Transverse colon (tissue), 4 donors: Measurements from ENCODE around the gene PLPP2. TPM values are rescaled to one million over a fixed set of nuclear protein-coding genes. Genes with fewer than 3 reads are reported as not detected.
"Not testable (repeated sequence)": the region's sequence is repeated elsewhere in the genome, so short reads cannot be mapped to it uniquely, and the experiment has no call there.

Source experiments
- DNase-seq: peaks from one replicate; pipeline ENCODE4 v3.0.0-alpha.2; 2019
- H3K27ac ChIP-seq, 4 donors: fragments of 200-600 bp; sonication (generic); 2 replicates each; pipeline ENCODE4 v1.5.1; 2016 to 2018; ENCODE audit warnings: inconsistent platforms in 4 of 4
- H3K27me3 ChIP-seq: fragments of 200-600 bp; sonication (generic); 2 replicates; pipeline ENCODE4 v1.5.1; 2017; ENCODE audit warnings: inconsistent platforms
- H3K36me3 ChIP-seq, 4 donors: fragments of 200-600 bp; sonication (generic); 2 replicates each; pipeline ENCODE4 v1.5.1; 2017 to 2019; ENCODE audit warnings: inconsistent platforms in 4 of 4
- H3K4me1 ChIP-seq, 4 donors: fragments of 200-600 bp; sonication (generic); 2 replicates each; pipeline ENCODE4 v1.5.1; 2017 to 2020; ENCODE audit warnings: inconsistent platforms in 4 of 4
- H3K4me3 ChIP-seq, 4 donors: fragments of 200-600 bp; sonication (generic); 1 replicate in 1 of 4; 2 replicates in 3 of 4; pipeline versions ENCODE4 v1.5.1 to v1.6.1; 2017 to 2019; ENCODE audit warnings: inconsistent platforms in 4 of 4
- H3K9me3 ChIP-seq, 2 donors: fragments of 200-600 bp; sonication (generic); 2 replicates each; pipeline ENCODE4 v1.5.1; 2017 to 2019; ENCODE audit warnings: inconsistent platforms in 2 of 2
- CTCF ChIP-seq, 5 experiments: fragments of 200-600 bp in 3 of 5; fragments of 450-650 bp in 2 of 5; sonication (generic) in 3 of 5; IDR thresholded peaks; 1 replicate in 2 of 5; 2 replicates in 3 of 5; pipeline ENCODE4 v1.5.1; 2016 to 2017; ENCODE audit warnings: antibody characterized with exemption in 5 of 5, inconsistent platforms in 3 of 5, mild to moderate bottlenecking in 2 of 5, moderate library complexity in 1 of 5
- EP300 ChIP-seq: sonication (generic); formaldehyde crosslinking; IDR thresholded peaks from one replicate; pipeline ENCODE4 v1.6.1; 2017; ENCODE audit warnings: antibody characterized with exemption, low read depth
- POLR2A ChIP-seq: fragments of 450-650 bp; IDR thresholded peaks from one replicate; pipeline ENCODE4 v1.6.1; 2016; ENCODE audit warnings: antibody characterized with exemption, mild to moderate bottlenecking, moderate library complexity
- POLR2AphosphoS5 ChIP-seq, 3 donors: sonication (generic); formaldehyde crosslinking; IDR thresholded peaks; one replicate each; pipeline ENCODE4 v1.6.1; 2016; ENCODE audit warnings: antibody characterized with exemption in 3 of 3
- WGBS, 2 donors: methylation state at CpG; one replicate each; pipeline ENCODE4 v1.1.5; 2018; ENCODE audit warnings: low coverage in 1 of 2; 5-methylcytosine and 5-hydroxymethylcytosine counted together
- in situ Hi-C, 4 donors: fragments of 200-750 bp; cut with MboI; loops; one replicate each; pipeline versions ENCODE4 v1.15.0 to v1.15.1; 2017; ENCODE audit warnings: low sequenced_read_pairs in 3 of 4, low pct_ligation_motif_present in 1 of 4, low pct_unique_long_range_greater_than_20kb in 1 of 4
- intact Hi-C: fragments of 100-400 bp; cut with DNase I; formaldehyde crosslinking; loops from one replicate; pipeline ENCODE4 v1.15.1; 2023; ENCODE audit warnings: low total_unique reads
- total RNA-seq, 4 donors: library from RNA; depleted of rRNA; stranded (reverse); fragments of >200 nt; gene quantifications; one replicate each; pipeline ENCODE4 v1.1.0, GENCODE V29; 2016

Gene PLPP2
- total RNA-seq, 4 donors from 2014 or later = 130 to 190 (median 159) TPM

GRCh38 chr19:275958-276646 is 15.1 kb downstream of the PLPP2 start:
- in situ Hi-C loops (no loop called here), intact Hi-C loops (no loop called here)
- Histone ChIP-seq H3K4me1 (no peaks in the 10 kb centered on the region), H3K27me3 (peaks cover 18% of the 10 kb centered on the region), H3K36me3 (no peaks in the 10 kb centered on the region), H3K9me3 (no peaks in the 10 kb centered on the region), H3K4me3 (no peak overlapping the region), H3K27ac (no peak overlapping the region)
- WGBS, 2 donors = 81 to 83% methylated on average over 14 to 19 of the region's 19 CpGs
- TF ChIP-seq EP300 = no peak
- TF ChIP-seq POLR2AphosphoS5 (IDR thresholded peaks at IDR 0.05) = no peak
- TF ChIP-seq CTCF (IDR thresholded peaks at IDR 0.05) = no peak
- TF ChIP-seq POLR2A = no peak
- DNase-seq = no peak

GRCh38 chr19:275000-275399 is 16.2 kb downstream of the PLPP2 start:
- no peak for TF ChIP-seq CTCF (IDR thresholded peaks at IDR 0.05)
- TF ChIP-seq POLR2AphosphoS5 (IDR thresholded peaks at IDR 0.05) = no peak
- TF ChIP-seq EP300 = no peak
- TF ChIP-seq POLR2A = no peak
- Histone ChIP-seq H3K4me1 (no peaks in the 10 kb centered on the region), H3K9me3 (no peaks in the 10 kb centered on the region), H3K36me3 (no peaks in the 10 kb centered on the region), H3K27ac (no peak overlapping the region), H3K27me3 (peaks cover 10% of the 10 kb centered on the region), H3K4me3 (no peak overlapping the region)
- in situ Hi-C loops (no loop called here), intact Hi-C loops (no loop called here)
- WGBS, 2 donors = 83 to 89% methylated on average over 4 to 9 of the region's 9 CpGs
- DNase-seq = no peak

- 84 to 87% methylated on average over 3 to 6 of the region's 6 CpGs for WGBS, 2 donors
- no peaks in the 10 kb centered on the region for H3K9me3 ChIP-seq
Observed at GRCh38 chr19:273393-273792, 17.8 kb downstream of the PLPP2 start.

GRCh38 chr19:271856-272255 is 19.3 kb downstream of the PLPP2 start:
- no peak for DNase-seq
- intact Hi-C loops = no loop called here
- H3K27ac ChIP-seq = no peak overlapping the region
- no peak overlapping the region for H3K4me3 ChIP-seq
- TF ChIP-seq POLR2AphosphoS5 (IDR thresholded peaks at IDR 0.05) (no peak), EP300 (no peak), CTCF (IDR thresholded peaks at IDR 0.05) (no peak), POLR2A (no peak)
- H3K27me3 ChIP-seq = peaks cover 17% of the 10 kb centered on the region
- no peaks in the 10 kb centered on the region for H3K36me3 ChIP-seq
- H3K4me1 ChIP-seq = peaks cover 0 to 10% (median 5%) of the 10 kb centered on the region in 4 donors
- H3K9me3 ChIP-seq = no peaks in the 10 kb centered on the region
- in situ Hi-C loops = no loop called here
- 50 to 69% methylated on average over 6 of the region's 6 CpGs for WGBS, 2 donors

More at GRCh38 chr19:273393-273792, 17.8 kb downstream of the PLPP2 start:
- H3K4me3 ChIP-seq = no peak overlapping the region
- H3K27me3 ChIP-seq = peaks cover 18% of the 10 kb centered on the region
- H3K27ac ChIP-seq = no peak overlapping the region
- in situ Hi-C loops = no loop called here
- no peaks in the 10 kb centered on the region for H3K4me1 ChIP-seq
- TF ChIP-seq POLR2A = no peak
- TF ChIP-seq POLR2AphosphoS5 (IDR thresholded peaks at IDR 0.05) = no peak
- no peak for TF ChIP-seq CTCF (IDR thresholded peaks at IDR 0.05)
- TF ChIP-seq EP300 = no peak
- no peak for DNase-seq
- intact Hi-C loops = no loop called here
- no peaks in the 10 kb centered on the region for H3K36me3 ChIP-seq

- intact Hi-C loops, in situ Hi-C loops: not testable (repeated sequence)
Observed at GRCh38 chr19:270766-271318, 20.4 kb downstream of the PLPP2 start.

More at GRCh38 chr19:270766-271318, 20.4 kb downstream of the PLPP2 start:
- H3K9me3 ChIP-seq, DNase-seq, H3K27ac ChIP-seq, H3K36me3 ChIP-seq, H3K4me3 ChIP-seq: not testable (repeated sequence)
- 77 to 89% methylated on average over 3 to 12 of the region's 12 CpGs for WGBS, 2 donors
- peaks cover 0 to 13% (median 7%) of the 10 kb centered on the region in 4 donors for H3K4me1 ChIP-seq
- H3K27me3 ChIP-seq = peaks cover 21% of the 10 kb centered on the region
